OCI-LY7 (cell line): ENCODE measurements around the gene PTGES. TPM values are rescaled to one million over a fixed set of nuclear protein-coding genes. Genes with fewer than 3 reads are reported as not detected.

Experiments used
- BruUV-seq: library from RNA; stranded (reverse); fragments of 400-500 nt; replicated peaks from 2 replicates; lab custom pipeline; 2021; lab: Mats Ljungman, UMichigan
- CTCF ChIA-PET: fragments of 300-600 bp; sonication (Branson Sonifier 250); formaldehyde crosslinking; loops from one replicate; lab custom pipeline; 2022; ENCODE audit warnings: antibody characterized with exemption; ENCODE audit not compliant: unreplicated experiment; lab: Charles Lee
- POLR2A ChIA-PET: fragments of 300-600 bp; sonication (Branson Sonifier 250); formaldehyde crosslinking; loops from one replicate; lab custom pipeline; 2022; ENCODE audit warnings: antibody characterized with exemption; lab: Charles Lee
- DNase-seq: peaks from one replicate; pipeline ENCODE4 v3.0.0-alpha.2; 2015; ENCODE audit warnings: low spot score
- H2AFZ ChIP-seq: fragments of 200-600 bp; sonication (generic), shearing (Covaris generic); 2 replicates; pipeline ENCODE4 v1.6.1; 2014; ENCODE audit warnings: mild to moderate bottlenecking, antibody characterized with exemption, low read length, moderate library complexity
- H3K27ac ChIP-seq: fragments of 200-600 bp; sonication (generic); 2 replicates; pipeline ENCODE4 v1.5.1; 2014; ENCODE audit warnings: mixed run types, low read depth, mild to moderate bottlenecking, moderate library complexity, low read length, inconsistent platforms; ENCODE audit not compliant: poor library complexity, severe bottlenecking
- H3K36me3 ChIP-seq: fragments of 200-600 bp; sonication (generic); 2 replicates; pipeline ENCODE4 v1.6.1; 2014; ENCODE audit warnings: mild to moderate bottlenecking, antibody characterized with exemption, low read length, moderate library complexity, mixed read lengths; ENCODE audit not compliant: insufficient read depth
- H3K4me1 ChIP-seq: fragments of 200-600 bp; sonication (generic); 2 replicates; pipeline ENCODE4 v1.5.1; 2014; ENCODE audit warnings: mild to moderate bottlenecking, low read length; ENCODE audit not compliant: insufficient read depth, poor library complexity, severe bottlenecking
- H3K4me2 ChIP-seq: fragments of 200-600 bp; sonication (generic); 2 replicates; pipeline ENCODE4 v1.6.1; 2014; ENCODE audit warnings: mild to moderate bottlenecking, low read length
- H3K4me3 ChIP-seq: fragments of 200-600 bp; sonication (generic); 2 replicates; pipeline ENCODE4 v1.5.1; 2014; ENCODE audit warnings: mild to moderate bottlenecking, low read depth, low read length; ENCODE audit not compliant: poor library complexity, severe bottlenecking
- H3K79me2 ChIP-seq: fragments of 200-600 bp; sonication (generic); 2 replicates; pipeline ENCODE4 v1.6.1; 2016; ENCODE audit warnings: low read depth, mild to moderate bottlenecking, low read length, moderate library complexity, mixed read lengths; ENCODE audit not compliant: insufficient read depth
- H3K9me2 ChIP-seq: fragments of 200-600 bp; sonication (generic); 2 replicates; pipeline ENCODE4 v1.6.1; 2016; ENCODE audit warnings: mild to moderate bottlenecking, low read length, mixed read lengths; ENCODE audit not compliant: insufficient read depth
- H3K9me3 ChIP-seq: fragments of 200-600 bp; sonication (generic); 2 replicates; pipeline ENCODE4 v1.6.1; 2014; ENCODE audit warnings: mild to moderate bottlenecking, mixed run types, low read length, mixed read lengths
- H4K20me1 ChIP-seq: fragments of 200-600 bp; sonication (generic); 2 replicates; pipeline ENCODE4 v1.6.1; 2014; ENCODE audit warnings: mild to moderate bottlenecking, antibody characterized with exemption, low read length, moderate library complexity, mixed read lengths; ENCODE audit not compliant: insufficient read depth
- CTCF ChIP-seq: fragments of 200-600 bp; sonication (generic); conservative IDR thresholded peaks from 2 replicates; pipeline ENCODE4 v1.5.1; 2014; ENCODE audit warnings: mild to moderate bottlenecking, antibody characterized with exemption, low read length, moderate library complexity, mixed read lengths
- EZH2phosphoT487 ChIP-seq: fragments of 200-600 bp; sonication (generic); IDR thresholded peaks from 2 replicates; pipeline ENCODE4 v1.6.1; 2018; ENCODE audit warnings: low read depth, borderline replicate concordance, mild to moderate bottlenecking, mixed run types, antibody characterized with exemption, low read length, moderate library complexity, mixed read lengths
- intact Hi-C: fragments of 100-400 bp; cut with micrococcal nuclease; formaldehyde crosslinking; loops from one replicate; pipeline ENCODE4 v1.10.0; 2022; ENCODE audit not compliant: unreplicated experiment
- total RNA-seq, 2 experiments: library from RNA; depleted of rRNA in 1 of 2; stranded (reverse); fragments of >200 nt in 1 of 2; shearing (Covaris generic) in 1 of 2; gene quantifications; 2 replicates each; pipeline ENCODE4 v1.2.3, GENCODE V29; 2014 to 2022

The PTGES gene
- total RNA-seq, 2 experiments from 2014 or later = not detected

GRCh38 chr9:129726322-129727160, 26.3 kb downstream of the PTGES start:
- peak; percentile 57 for DNase-seq
- no peak overlapping the region for H3K27ac ChIP-seq
- H2AFZ ChIP-seq = no peak overlapping the region
- H3K36me3 ChIP-seq = no peaks in the 10 kb centered on the region
- CTCF ChIA-PET = no interaction called here
- H3K79me2 ChIP-seq = no peaks in the 10 kb centered on the region
- H3K4me1 ChIP-seq = no peaks in the 10 kb centered on the region
- no peaks in the 10 kb centered on the region for H4K20me1 ChIP-seq
- no peak overlapping the region for H3K4me2 ChIP-seq
- TF ChIP-seq EZH2phosphoT487 (no peak), CTCF (peak; percentile 94)
- no peak overlapping the region for H3K4me3 ChIP-seq
- no peaks in the 10 kb centered on the region for H3K9me3 ChIP-seq
- intact Hi-C loops = loop anchor here (1.0 kb wide), 1 partner anchor 57 kb away; no protein-coding TSS in a partner anchor
- POLR2A ChIA-PET = interaction anchor here (0.6 to 0.7 kb wide), 2 partner anchors 17 to 320 kb away, joined by 3 read pairs; no protein-coding TSS in a partner anchor
- BruUV-seq = no TSS peak
- no peaks in the 10 kb centered on the region for H3K9me2 ChIP-seq

GRCh38 chr9:129725795-129726251, 27.0 kb downstream of the PTGES start:
- DNase-seq = no peak
- intact Hi-C loops = loop anchor here (1.0 kb wide), 1 partner anchor 57 kb away; no protein-coding TSS in a partner anchor
- TF ChIP-seq CTCF = no peak
- Histone ChIP-seq H3K36me3 (no peaks in the 10 kb centered on the region), H4K20me1 (no peaks in the 10 kb centered on the region), H2AFZ (no peak overlapping the region), H3K79me2 (no peaks in the 10 kb centered on the region), H3K27ac (no peak overlapping the region), H3K9me2 (no peaks in the 10 kb centered on the region), H3K4me1 (no peaks in the 10 kb centered on the region), H3K4me3 (no peak overlapping the region), H3K4me2 (no peak overlapping the region), H3K9me3 (no peaks in the 10 kb centered on the region)
- CTCF ChIA-PET = interaction anchor here (0.5 to 0.7 kb wide), 2 partner anchors 43 to 617 kb away, joined by 4 to 5 read pairs; no protein-coding TSS in a partner anchor
- POLR2A ChIA-PET = interaction anchor here (0.7 kb wide), 1 partner anchor 17 kb away, joined by 3 read pairs; no protein-coding TSS in a partner anchor
- no TSS peak for BruUV-seq
